ENCODE data around the gene IL27RA. TPM values are rescaled to one million over a fixed set of nuclear protein-coding genes. Genes with fewer than 3 reads are reported as not detected.

The IL27RA gene
- total and polyA plus RNA-seq, 2 of the 4 experiments (the other 2 are of a cell fraction): 2.9 to 5.1 TPM

GRCh38 chr19:13983213-13983889 lies 48.2 kb upstream of the IL27RA start:
- DNase-seq (no peak), ATAC-seq (ENCODE audit: low read depth) (no peak)
- no peak overlapping the region for H3K27ac ChIP-seq (ENCODE audit: insufficient read depth, low read length)
- no peak overlapping the region for H3K14ac ChIP-seq (replicated peaks; ENCODE audit: low read depth, low read length)
- H3K4me1 ChIP-seq (ENCODE audit: control insufficient read depth, insufficient read depth, low read length): peaks cover 10% of the 10 kb centered on the region
- no peak overlapping the region for H3K4ac ChIP-seq (ENCODE audit: low read depth, low read length)
- no peak overlapping the region for H3K23ac ChIP-seq (ENCODE audit: low read depth, low read length)
- H3K4me2 ChIP-seq (ENCODE audit: low read depth, low read length): no peak overlapping the region
- no peak overlapping the region for H3K4me3 ChIP-seq (ENCODE audit: insufficient read depth, low read depth, low read length)
- H2BK5ac ChIP-seq (ENCODE audit: low read depth, low read length, poor library complexity, severe bottlenecking): no peak overlapping the region
- BruUV-seq (replicated peaks): no TSS peak
- peaks cover 9% of the 10 kb centered on the region; the same call in 1 of the 2 replicates for H3K36me3 ChIP-seq (ENCODE audit: control insufficient read depth, insufficient read depth, low read length)
- H3K56ac ChIP-seq (ENCODE audit: extremely low read depth, insufficient read depth, low read length): no peak overlapping the region
- H2BK120ac ChIP-seq (ENCODE audit: low read depth, low read length): no peak overlapping the region
- H3K9me1 ChIP-seq (ENCODE audit: insufficient read depth, low read length): peaks cover 10% of the 10 kb centered on the region; the same call in 1 of the 2 replicates
- POLR2A ChIA-PET (ENCODE audit: unreplicated experiment): interaction anchor here (0.6 kb wide), 1 partner anchor 347 kb away, joined by 3 read pairs; no protein-coding TSS in a partner anchor
- no peaks in the 10 kb centered on the region for H4K20me1 ChIP-seq (ENCODE audit: insufficient read depth, low read length)
- no peak overlapping the region for H2AK5ac ChIP-seq (ENCODE audit: low read depth, low read length)
- no peaks in the 10 kb centered on the region for H3K9me3 ChIP-seq (ENCODE audit: control insufficient read depth, insufficient read depth, low read length)
- H3K79me1 ChIP-seq (ENCODE audit: low read depth in 1 of 2, low read length in 2 of 2): peaks cover 0 to 19% of the 10 kb centered on the region in 2 experiments; a peak in 1 of 4 replicates
- H3K9ac ChIP-seq (ENCODE audit: low read depth, low read length): no peak overlapping the region
- H3K27me3 ChIP-seq (ENCODE audit: control insufficient read depth, insufficient read depth, low read length): no peaks in the 10 kb centered on the region
- no peak overlapping the region for H3K18ac ChIP-seq (ENCODE audit: low read depth, low read length)
- intact Hi-C loops (cut with micrococcal nuclease) (no loop called here), in situ Hi-C loops (cut with MboI; ENCODE audit: low sequenced_read_pairs) (no loop called here), dilution Hi-C loops (cut with HindIII; ENCODE audit: low sequenced_read_pairs, unreplicated experiment) (no loop called here)
- CTCF ChIA-PET: no interaction called here
- H2BK15ac ChIP-seq (ENCODE audit: low read depth, low read length): no peak overlapping the region
- no peak overlapping the region for H4K5ac ChIP-seq (ENCODE audit: low read depth, low read length)
- H2AFZ ChIP-seq (replicated peaks; ENCODE audit: low read length, poor library complexity): no peak overlapping the region
- H2AK9ac ChIP-seq (replicated peaks; ENCODE audit: low read depth, low read length, poor library complexity): no peak overlapping the region
- no peak overlapping the region for H2BK20ac ChIP-seq (ENCODE audit: low read depth, low read length)
- no peak overlapping the region for H4K91ac ChIP-seq (ENCODE audit: insufficient read depth, low read depth, low read length)
- 89% methylated on average over 8 of the region's 21 CpGs; no CpG with 5 or more reads in 1 of the 2 experiments for WGBS, 2 experiments (ENCODE audit: extremely low coverage in 2 of 2, insufficient read length in 1 of 2)
- TF ChIP-seq FOS (IDR thresholded peaks at IDR 0.05; ENCODE audit: low read depth, low read length) (no peak), CTCF (conservative IDR thresholded peaks at IDR 0.05; ENCODE audit: low read depth, low read length) (no peak)
- H4K8ac ChIP-seq (ENCODE audit: low read depth in 2 of 2, low read length in 2 of 2): no peak overlapping the region

All from IMR-90 (cell line).